PFSK-1 (cell line): ENCODE data around the gene TMA7B.

Experiments
- FOXP2 ChIP-seq: optimal IDR thresholded peaks from 2 replicates; pipeline ENCODE3; 2011; ENCODE audit warnings: borderline replicate concordance, control low read depth, inconsistent platforms; ENCODE audit not compliant: insufficient read depth; ENCODE audit errors: extremely low read length, extremely low read depth
- POLR2AphosphoS5 ChIP-seq: IDR thresholded peaks from 2 replicates; pipeline ENCODE4 v1.6.1; 2012; ENCODE audit warnings: low read depth, mild to moderate bottlenecking, control low read depth, low read length, moderate library complexity
- SIN3A ChIP-seq: IDR thresholded peaks from 2 replicates; pipeline ENCODE4 v1.6.1; 2012; ENCODE audit warnings: mild to moderate bottlenecking, low read length, moderate library complexity, borderline replicate concordance; ENCODE audit not compliant: insufficient read depth
- TAF1 ChIP-seq: IDR thresholded peaks from 2 replicates; pipeline ENCODE4 v1.6.1; 2012; ENCODE audit warnings: low read length, control low read depth, borderline replicate concordance; ENCODE audit not compliant: insufficient read depth
- TF ChIP-seq, protein P1 (sequence below), 2 experiments: IDR thresholded peaks; 2 replicates each; pipeline versions ENCODE4 v1.6.1 to v1.8.0; 2011 to 2012; ENCODE audit warnings: low read depth in 2 of 2, low read length in 2 of 2, control low read depth in 1 of 2, inconsistent platforms in 1 of 2, mild to moderate bottlenecking in 1 of 2, moderate library complexity in 1 of 2; ENCODE audit not compliant: insufficient read depth in 1 of 2

The TMA7B gene

DNA sequence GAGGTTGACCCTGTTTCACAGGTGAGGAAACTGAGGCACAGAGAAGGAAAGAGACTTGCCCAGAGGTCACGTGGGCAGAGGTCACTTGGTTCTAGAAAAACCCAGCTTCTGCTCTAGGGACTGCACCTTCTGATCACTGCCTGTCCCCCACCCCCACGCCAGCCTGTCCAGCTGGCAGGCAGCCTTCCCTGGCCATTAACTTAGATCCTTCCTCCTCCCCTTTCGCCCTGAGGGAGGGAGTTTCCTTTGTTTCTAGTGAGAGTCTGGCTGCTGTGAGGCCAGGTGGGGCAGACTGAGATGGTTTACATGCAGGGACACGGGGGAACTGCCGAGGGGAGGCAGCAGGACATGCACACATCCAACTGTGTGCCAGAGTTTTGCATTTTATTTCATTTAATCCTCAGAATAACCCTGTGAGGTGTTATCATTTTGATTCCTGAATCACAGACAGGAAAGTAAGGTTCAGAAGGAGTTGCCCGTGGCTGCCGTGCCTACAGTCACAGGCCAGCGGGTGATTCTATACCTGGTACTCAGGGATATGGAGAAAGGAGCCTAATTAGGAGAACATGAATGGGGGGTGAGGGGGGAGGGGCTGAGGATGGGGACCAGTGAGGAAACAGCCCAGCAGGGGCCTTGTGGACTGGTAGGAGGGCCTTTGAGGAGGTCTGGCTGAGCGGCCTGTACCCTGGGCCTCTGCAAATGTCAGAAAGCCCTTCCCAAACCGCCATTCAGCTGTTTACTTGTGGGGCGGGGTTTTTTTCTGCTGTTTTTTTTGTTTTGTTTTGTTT, 37.9 kb downstream of the TMA7B start:
- TF ChIP-seq POLR2AphosphoS5 = no peak
- TF ChIP-seq SIN3A = no peak
- TF ChIP-seq, protein P1, sequence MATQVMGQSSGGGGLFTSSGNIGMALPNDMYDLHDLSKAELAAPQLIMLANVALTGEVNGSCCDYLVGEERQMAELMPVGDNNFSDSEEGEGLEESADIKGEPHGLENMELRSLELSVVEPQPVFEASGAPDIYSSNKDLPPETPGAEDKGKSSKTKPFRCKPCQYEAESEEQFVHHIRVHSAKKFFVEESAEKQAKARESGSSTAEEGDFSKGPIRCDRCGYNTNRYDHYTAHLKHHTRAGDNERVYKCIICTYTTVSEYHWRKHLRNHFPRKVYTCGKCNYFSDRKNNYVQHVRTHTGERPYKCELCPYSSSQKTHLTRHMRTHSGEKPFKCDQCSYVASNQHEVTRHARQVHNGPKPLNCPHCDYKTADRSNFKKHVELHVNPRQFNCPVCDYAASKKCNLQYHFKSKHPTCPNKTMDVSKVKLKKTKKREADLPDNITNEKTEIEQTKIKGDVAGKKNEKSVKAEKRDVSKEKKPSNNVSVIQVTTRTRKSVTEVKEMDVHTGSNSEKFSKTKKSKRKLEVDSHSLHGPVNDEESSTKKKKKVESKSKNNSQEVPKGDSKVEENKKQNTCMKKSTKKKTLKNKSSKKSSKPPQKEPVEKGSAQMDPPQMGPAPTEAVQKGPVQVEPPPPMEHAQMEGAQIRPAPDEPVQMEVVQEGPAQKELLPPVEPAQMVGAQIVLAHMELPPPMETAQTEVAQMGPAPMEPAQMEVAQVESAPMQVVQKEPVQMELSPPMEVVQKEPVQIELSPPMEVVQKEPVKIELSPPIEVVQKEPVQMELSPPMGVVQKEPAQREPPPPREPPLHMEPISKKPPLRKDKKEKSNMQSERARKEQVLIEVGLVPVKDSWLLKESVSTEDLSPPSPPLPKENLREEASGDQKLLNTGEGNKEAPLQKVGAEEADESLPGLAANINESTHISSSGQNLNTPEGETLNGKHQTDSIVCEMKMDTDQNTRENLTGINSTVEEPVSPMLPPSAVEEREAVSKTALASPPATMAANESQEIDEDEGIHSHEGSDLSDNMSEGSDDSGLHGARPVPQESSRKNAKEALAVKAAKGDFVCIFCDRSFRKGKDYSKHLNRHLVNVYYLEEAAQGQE (IDR thresholded peaks at IDR 0.05; ENCODE audit: insufficient read depth in 1 of 2, low read depth in 2 of 2, low read length in 2 of 2) = no peak
- TF ChIP-seq FOXP2 = no peak
- TF ChIP-seq TAF1 = no peak

GRCh38 chr22:39999144-39999757, 39.1 kb downstream of the TMA7B start:
- TF ChIP-seq FOXP2 = peak; percentile 54
- TF ChIP-seq, protein P1 (IDR thresholded peaks at IDR 0.05; ENCODE audit: insufficient read depth in 1 of 2, low read depth in 2 of 2, low read length in 2 of 2) = no peak

DNA sequence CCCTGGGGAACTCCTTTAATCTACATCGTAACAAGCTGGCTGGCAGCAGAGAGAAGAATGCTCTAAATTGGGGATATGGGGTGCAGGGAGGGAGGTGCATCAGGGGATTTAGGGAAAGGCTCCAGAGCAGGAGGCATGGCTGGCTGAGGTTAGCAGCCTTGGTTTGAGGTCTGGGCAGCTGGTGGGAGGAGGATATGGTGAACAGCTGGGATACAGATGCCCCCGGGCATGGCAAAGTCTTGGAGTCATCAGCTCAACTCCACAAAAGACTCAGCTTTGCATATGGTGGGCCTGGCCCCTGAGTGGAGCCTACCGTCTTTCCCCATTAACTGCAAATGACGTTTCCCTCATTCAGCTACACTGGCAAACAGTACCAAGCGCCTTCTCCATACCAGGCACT, 40.0 kb downstream of the TMA7B start:
- no peak for TF ChIP-seq TAF1
- TF ChIP-seq, protein P1 (IDR thresholded peaks at IDR 0.05; ENCODE audit: insufficient read depth in 1 of 2, low read depth in 2 of 2, low read length in 2 of 2) = no peak
- TF ChIP-seq POLR2AphosphoS5 = no peak
- TF ChIP-seq SIN3A = no peak
- TF ChIP-seq FOXP2 = no peak

DNA sequence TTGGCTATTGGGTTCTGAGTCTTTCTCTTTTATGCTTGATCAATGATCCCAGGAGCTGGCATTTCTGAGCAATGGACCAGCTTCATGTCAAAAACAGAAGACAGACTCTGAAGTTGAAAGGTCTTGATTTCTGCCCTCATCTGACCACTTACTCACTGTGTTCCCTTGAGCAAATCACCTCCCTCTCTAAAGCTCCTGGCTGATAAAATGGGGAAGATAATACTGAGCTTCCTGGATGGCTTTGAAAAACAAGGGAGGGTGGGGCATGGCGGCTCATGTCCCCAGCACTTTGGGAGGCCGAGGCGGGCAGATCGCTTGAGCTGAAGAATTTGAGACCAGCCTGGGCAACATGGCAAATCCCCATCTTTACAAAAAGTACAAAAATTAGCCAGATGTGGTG, 40.9 kb downstream of the TMA7B start:
- TF ChIP-seq TAF1 (no peak), POLR2AphosphoS5 (no peak), FOXP2 (no peak), SIN3A (no peak)
- TF ChIP-seq, protein P1 (IDR thresholded peaks at IDR 0.05; ENCODE audit: insufficient read depth in 1 of 2, low read depth in 2 of 2, low read length in 2 of 2) = no peak
